ENCODE data around the gene TINAGL1. TPM values are rescaled to one million over a fixed set of nuclear protein-coding genes. Genes with fewer than 3 reads are reported as not detected.

Gene TINAGL1
- total RNA-seq, 4 donors from 2014 or later: 63.7 to 373 (median 125) TPM

DNA sequence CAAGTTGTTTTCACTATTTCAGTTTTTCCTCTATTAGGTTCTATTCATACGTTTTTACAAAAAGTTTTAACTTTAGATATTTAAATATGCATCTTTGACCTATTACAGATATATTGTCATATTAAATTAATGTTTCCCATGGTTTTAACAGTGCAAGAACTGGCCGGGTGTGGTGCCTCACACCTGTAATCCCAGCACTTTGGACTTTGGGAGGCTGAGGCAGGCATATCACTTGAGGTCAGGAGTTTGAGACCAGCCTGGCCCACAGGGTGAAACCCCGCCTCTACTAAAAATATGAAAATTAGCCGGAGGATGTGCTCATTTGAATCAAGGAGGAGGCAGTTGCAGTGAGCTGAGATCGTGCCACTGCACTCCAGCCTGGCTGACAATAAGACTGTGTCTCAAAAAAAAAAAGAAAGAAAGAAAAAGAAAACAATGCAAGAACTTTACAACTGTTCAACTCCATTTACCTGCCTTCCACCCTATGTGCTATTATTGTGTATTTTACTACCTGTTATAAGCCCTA lies 19.8 kb upstream of the TINAGL1 start:
- TF ChIP-seq, protein P1, sequence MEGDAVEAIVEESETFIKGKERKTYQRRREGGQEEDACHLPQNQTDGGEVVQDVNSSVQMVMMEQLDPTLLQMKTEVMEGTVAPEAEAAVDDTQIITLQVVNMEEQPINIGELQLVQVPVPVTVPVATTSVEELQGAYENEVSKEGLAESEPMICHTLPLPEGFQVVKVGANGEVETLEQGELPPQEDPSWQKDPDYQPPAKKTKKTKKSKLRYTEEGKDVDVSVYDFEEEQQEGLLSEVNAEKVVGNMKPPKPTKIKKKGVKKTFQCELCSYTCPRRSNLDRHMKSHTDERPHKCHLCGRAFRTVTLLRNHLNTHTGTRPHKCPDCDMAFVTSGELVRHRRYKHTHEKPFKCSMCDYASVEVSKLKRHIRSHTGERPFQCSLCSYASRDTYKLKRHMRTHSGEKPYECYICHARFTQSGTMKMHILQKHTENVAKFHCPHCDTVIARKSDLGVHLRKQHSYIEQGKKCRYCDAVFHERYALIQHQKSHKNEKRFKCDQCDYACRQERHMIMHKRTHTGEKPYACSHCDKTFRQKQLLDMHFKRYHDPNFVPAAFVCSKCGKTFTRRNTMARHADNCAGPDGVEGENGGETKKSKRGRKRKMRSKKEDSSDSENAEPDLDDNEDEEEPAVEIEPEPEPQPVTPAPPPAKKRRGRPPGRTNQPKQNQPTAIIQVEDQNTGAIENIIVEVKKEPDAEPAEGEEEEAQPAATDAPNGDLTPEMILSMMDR (IDR thresholded peaks at IDR 0.05; ENCODE audit: low read depth): no peak

DNA sequence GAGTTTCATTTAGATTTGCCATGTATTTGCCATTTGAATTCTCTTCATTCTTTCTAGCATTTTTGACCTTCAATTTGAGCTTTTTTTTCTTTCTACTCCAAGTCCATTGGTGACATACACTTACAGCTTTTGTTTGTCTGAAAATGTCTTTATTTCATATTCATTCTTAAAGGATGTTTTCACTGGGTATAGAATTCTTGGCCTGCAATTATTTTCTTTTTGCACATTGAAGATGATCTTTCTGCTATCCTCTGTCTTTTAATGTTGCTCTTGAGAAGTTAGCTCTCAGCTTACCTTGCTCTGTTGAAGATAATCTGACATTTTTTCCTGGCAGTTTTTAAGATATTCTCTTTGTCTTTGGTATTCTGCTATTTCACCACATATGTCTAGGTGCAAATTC lies 16.6 kb upstream of the TINAGL1 start:
- TF ChIP-seq, protein P1 (IDR thresholded peaks at IDR 0.05; ENCODE audit: low read depth): no peak

DNA sequence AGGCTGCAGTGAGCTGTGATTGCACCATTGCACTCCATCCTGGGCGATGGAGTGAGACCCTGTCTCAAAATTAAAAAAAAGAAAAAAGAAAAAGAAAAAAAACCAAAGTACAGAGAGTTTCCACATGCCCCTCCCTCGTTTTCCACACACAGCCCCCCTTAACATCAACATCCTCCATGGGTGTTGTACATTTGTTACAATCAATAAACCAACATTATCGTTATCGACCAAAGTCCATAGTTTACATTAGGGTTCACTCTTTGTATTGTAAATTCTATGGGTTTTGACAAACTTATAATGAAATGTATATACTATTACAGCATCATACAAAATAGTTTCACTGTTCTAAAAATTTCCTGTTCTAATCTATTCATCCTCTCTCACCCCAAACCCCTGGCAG lies 15.9 kb upstream of the TINAGL1 start:
- TF ChIP-seq, protein P1 (IDR thresholded peaks at IDR 0.05; ENCODE audit: low read depth): no peak

DNA sequence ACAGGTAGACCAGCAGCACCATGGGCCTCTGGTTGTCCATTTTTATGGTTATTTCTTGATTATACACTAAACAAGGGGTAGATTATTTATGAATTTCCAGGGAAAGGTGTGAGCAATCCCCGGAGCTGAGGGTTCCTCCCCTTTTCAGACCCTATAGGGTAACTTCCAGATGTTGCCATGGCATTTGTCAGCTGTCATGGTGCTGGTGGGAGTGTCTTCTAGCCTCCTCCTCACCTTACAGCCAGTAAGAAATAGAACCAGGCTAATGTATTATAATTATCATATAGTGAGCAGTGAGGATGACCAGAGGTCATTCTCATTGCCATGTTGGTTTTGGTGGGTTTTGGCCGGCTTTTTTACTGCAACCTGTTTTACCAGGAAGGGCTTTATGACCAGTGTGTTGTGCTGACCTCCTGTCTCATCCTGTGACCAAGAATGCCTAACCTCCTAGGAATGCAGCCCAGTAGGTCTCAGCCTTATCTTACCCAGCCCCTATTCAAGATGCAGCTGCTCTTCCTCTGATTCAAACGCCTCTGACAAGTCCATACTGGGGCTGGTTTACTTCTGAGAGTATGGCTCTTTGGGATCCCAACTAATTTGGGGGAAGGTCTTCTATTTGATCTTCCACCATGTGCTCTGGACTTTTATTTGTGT lies 13.5 kb upstream of the TINAGL1 start:
- TF ChIP-seq, protein P1 (IDR thresholded peaks at IDR 0.05; ENCODE audit: low read depth): no peak

DNA sequence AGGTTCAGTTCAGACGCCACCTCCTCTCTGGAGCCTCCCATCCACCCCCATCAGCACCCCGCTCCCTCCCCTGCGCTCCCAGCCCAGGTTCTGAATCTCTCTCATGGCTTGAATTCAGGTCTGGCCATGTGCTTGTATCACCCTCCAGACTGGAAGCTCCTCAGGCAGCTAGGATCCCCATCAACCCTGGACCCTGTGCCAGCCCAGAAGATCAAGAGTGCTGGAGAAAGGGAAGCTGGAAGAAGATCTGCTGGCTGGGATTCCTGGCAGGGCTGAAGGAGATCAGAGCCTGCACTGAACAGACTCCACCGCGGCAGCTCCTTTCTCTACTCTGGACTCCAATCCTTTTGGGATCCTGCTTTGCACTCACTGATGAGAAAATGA lies 11.7 kb upstream of the TINAGL1 start:
- TF ChIP-seq, protein P1 (IDR thresholded peaks at IDR 0.05; ENCODE audit: low read depth): no peak

DNA sequence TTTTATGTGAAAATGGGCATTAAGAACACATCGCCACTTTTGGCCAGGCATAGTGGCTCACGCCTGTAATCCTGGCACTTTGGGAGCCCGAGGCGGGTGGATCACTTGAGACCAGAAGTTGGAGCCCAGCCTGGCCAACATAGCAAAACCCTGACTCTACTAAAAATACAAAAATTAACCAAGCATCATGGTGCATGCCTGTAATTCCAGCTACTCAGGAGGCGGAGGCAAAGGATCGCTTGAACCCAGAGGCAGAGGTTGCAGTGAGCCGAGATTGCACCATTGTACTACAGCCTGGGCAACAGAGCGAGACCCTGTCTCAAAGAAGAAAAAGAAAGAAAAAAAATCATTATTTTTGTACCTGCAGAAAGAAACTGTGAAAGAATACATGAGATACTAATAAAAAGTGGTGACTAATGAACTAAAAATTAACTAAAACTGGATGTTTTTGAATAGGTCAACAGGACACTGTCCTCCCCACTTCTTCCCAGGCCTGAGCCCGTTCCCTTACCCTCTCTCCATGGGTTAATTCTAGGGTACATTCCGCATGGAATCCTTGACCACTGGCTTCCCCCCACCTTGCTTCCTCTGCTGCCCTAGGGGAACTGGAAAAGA lies 8.3 kb upstream of the TINAGL1 start:
- TF ChIP-seq, protein P1 (IDR thresholded peaks at IDR 0.05; ENCODE audit: low read depth): no peak

DNA sequence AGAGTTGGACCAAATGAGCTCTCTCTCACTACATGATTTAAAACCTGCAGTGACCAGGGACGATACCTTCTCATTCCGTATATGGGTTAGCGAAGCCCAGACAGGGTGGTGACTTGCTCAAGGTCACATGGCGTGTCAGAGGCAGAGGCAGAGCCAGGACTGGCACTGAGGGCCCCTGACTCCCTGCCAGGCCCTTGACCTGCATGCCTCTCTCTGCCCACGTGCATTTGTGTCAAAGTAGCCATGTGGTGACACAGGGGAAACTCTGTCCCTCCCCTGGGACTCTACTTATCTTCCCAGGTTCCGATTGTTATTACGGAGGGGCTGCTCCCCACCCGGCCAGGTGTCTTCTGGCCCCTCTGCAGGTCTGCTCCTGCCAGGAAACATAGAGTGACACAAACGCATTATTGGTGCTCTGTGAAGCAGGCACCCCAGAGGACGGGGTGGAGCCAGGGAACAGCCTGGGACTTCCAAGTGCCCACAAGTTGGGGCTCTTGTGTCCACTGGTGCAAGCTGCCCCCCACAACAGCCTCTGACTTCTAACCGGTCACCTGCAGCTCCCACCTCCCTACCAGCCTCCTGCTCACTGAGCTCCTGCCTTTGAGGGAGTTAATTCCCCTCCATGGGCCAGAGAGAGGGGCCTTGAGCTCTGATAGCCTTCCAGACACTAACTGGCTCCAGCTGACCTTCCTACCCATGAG lies 7.3 kb upstream of the TINAGL1 start:
- TF ChIP-seq, protein P1 (IDR thresholded peaks at IDR 0.05; ENCODE audit: low read depth): no peak
